GM12874 (cell line): ENCODE data around the gene MAG.

ENCODE experiments used
- CTCF ChIP-seq: IDR thresholded peaks from 2 replicates; pipeline ENCODE4 v1.5.1; 2011; ENCODE audit warnings: low read depth, mild to moderate bottlenecking, control low read depth, low read length, moderate library complexity; ENCODE audit not compliant: insufficient read depth

MAG gene

GRCh38 chr19:35331551-35332214 lies 39.7 kb downstream of the MAG start:
- TF ChIP-seq CTCF: no peak

GRCh38 chr19:35332817-35333216 lies 40.9 kb downstream of the MAG start:
- no peak for TF ChIP-seq CTCF

GRCh38 chr19:35334144-35334753 lies 42.3 kb downstream of the MAG start:
- no peak for TF ChIP-seq CTCF

- TF ChIP-seq CTCF: no peak
These were observed 44.4 kb downstream of the MAG start for GRCh38 chr19:35336166-35336955.

- no peak for TF ChIP-seq CTCF
These were observed 45.4 kb downstream of the MAG start for GRCh38 chr19:35337097-35337983.

GRCh38 chr19:35337984-35338296 lies 46.0 kb downstream of the MAG start:
- no peak for TF ChIP-seq CTCF

GRCh38 chr19:35340431-35340830 lies 48.5 kb downstream of the MAG start:
- no peak for TF ChIP-seq CTCF
